GM19043 (cell line): ENCODE measurements around the gene ONECUT1.
"Not testable (repeated sequence)": the region's sequence is repeated elsewhere in the genome, so short reads cannot be mapped to it uniquely, and the experiment has no call there.

Experiments
- ATAC-seq: cut with Tn5 transposase; IDR thresholded peaks from one replicate; pipeline ENCODE4 v1.9.1; 2021; ENCODE audit warnings: low read depth; ENCODE audit not compliant: unreplicated experiment

ONECUT1 gene

DNA sequence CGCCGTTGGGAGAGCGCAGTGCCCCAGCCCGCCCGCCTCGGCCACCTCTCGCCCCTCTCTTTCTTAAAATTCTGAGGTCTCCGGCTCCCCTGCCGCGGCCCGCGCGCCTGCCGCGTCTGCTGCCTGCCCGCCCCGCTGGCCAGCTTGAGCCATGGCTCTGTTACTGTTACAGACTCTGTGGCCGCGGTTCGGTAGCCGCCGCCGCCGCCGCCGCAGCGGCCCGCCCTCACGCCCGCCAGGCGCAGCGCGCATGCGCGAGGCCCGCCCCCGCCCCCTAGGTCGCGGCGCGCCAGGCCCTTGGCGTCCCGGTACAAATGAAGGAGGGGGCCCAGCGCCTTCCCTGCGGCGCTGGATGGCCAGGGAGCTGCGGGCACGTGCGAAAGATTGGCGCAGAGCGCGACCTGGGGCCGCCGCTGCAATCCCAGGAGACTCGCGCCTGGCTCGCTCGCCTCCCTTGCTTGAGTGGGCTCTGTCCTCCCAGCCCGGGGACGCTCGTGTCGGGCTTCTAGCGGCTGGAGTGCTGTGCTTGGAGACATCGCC, at the start of gene ONECUT1:
Gene ONECUT1 (minus strand): TSS at position 168 of the 540 bp plus-strand sequence. CDS start 452 bp downstream, outside the sequence.
- ATAC-seq: no peak

DNA sequence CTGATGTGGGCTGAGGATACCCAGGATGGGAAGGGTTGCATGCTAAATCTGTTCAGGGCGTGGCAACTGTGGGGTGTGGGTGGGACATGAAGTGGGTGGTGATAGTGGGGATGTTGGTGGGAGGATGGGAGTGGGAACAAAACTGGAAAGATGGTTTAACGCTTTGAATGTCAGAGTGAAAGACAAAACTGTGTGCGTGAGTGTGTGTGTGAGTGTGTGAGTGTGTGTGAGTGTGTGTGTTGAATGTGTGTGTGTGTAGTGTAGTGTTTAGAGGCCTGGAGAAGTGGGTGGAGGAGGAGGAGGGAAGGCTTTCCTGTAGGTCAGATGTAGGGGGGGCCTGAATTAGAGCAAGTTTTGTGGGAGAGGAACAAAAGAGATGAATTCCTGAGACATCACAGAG, 44.2 kb upstream of the ONECUT1 start:
- ATAC-seq: no peak

DNA sequence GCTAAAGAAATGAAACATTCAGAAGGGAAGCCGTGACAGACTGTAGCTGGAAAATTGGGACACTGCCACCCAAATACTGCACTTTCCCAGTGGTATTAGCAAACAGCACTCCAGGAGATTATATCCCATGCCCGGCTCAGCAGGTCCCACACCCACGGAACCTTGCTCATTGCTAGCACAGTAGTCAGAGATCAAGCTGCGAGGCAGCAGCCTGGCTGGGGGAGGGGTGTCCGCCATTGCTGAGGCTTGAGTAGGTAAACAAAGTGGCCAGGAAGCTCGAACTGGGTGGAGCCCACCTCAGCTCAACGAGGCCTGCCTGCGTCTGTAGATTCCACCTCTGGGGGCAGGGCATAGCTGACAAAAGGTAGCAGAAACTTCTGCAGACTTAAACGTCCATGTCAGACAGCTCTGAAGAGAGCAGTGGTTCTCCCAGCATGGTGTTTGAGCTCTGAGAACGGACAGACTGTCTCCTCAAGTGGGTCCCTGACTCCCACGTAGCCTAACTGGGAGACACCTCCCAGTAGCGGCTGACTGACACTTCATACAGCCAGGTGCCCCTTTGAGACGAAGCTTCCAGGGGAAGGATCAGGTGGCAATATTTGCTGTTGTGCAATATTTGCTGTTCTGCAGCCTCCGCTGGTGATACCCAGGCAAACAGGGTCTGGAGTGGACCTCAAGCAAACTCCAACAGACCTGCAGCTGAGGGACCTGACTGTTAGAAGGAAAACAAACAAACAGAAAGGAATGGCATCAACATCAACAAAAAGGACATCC, 34.2 kb upstream of the ONECUT1 start:
- ATAC-seq: not testable (repeated sequence)

DNA sequence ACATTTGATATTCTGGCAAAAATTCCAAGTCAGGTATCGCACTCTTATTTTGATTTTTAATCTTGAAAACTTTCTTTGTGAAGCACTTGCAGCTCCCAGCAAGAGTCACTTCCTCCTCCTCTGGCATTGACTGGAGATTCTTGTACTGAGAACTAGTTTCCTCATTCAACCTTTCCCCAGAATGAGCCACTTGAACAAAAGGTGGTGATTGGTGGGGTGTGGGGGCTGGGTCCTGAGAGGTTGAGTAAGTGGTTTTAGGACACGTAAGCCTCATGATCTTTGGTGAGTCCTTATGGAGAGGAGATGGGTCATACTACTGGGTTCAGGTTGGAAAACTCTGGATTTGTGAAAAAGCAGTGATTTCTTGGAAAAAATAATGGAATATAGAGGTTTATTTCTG, 32.3 kb upstream of the ONECUT1 start:
- no peak for ATAC-seq

DNA sequence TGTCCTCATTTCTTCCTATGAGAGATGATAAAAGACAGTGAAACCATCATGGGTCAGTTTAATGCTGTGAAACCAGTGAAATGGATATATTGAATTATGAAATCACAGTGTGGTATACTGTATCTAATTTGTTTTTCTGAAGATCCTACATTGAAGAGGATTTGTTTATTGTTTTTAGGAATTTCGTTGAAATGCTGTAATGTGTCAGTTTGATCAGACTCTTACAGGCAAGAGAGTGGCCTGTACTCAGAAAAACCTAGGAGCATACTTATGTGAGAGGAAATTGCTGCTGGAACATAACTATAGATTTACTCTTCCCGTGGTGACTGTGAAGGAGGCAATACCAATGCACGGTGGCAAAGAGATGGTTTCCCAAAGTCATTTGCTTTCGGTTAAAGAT, 29.1 kb upstream of the ONECUT1 start:
- no peak for ATAC-seq

DNA sequence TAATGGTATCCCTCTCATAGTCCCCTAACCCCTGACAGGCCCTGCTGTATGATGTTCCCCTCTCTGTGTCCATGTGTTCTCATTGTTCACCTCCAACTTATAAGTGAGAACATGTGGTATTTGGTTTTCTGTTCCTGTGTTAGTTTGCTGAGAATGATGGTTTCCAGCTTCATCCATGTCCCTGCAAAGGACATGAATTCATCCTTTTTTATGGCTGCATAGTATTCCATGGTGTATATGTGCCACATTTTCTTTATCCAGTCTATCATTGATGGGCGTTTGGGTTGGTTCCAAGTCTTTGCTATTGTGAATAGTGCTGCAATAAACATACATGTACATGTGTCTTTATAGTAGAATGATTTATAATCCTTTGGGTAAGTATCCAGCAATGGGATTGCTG, 25.8 kb upstream of the ONECUT1 start:
- ATAC-seq: not testable (repeated sequence)

DNA sequence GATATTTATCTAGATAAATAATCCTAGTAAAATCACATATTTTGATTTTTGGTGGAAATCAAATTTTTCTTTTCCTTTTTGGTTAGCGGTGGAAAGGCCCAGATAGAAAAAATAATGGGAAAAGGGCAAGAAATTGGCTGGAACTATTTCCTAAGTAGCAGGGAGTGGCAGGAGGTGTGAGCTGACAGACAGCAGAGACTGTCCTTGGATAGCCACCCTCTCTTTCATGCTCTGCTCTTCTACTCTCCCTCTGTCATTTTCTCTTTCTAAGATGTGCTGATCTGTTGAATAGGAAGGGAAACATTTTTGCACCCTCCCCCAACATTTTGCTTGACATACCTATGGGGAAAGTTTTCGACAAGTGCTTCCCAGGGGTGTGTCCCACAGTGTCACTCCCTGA, 18.9 kb upstream of the ONECUT1 start:
- ATAC-seq: no peak

DNA sequence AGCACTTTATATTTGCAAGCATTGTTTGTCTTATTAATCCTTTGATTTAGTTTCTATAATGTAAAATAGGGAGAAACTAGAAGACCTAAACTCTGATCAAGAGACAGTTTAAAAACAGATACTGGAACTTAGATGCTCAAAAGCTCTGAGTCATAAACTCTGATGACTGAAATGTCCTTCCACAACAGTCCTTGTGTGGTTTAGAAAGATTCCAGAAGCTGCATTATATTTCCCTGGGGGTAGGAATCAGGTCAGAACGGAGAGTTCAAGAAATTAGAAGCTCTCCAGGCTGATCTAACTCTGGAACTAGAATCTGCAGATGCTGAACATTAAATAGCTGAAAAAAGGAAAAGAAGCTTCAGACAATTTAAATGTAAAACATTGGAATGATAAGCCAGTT, 18.3 kb upstream of the ONECUT1 start:
- no peak for ATAC-seq

DNA sequence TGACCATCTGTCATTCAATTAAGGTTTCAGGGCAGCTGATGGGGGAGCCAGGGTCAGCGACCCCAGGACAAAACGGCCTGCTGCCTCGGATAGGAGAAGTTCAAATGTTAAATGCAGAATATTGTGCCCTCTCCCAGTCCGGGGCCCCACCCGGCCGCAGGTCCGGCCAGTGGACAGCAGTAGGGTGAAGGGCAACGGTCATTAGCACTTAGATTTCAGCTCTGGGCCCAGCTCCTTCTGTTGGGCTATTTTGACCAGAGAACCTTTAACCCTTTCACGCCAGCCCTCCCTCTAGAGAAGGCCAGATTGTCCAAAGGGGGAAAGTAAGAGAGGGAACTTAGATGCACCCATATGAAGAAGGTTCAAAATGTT, 16.1 kb upstream of the ONECUT1 start:
- no peak for ATAC-seq

DNA sequence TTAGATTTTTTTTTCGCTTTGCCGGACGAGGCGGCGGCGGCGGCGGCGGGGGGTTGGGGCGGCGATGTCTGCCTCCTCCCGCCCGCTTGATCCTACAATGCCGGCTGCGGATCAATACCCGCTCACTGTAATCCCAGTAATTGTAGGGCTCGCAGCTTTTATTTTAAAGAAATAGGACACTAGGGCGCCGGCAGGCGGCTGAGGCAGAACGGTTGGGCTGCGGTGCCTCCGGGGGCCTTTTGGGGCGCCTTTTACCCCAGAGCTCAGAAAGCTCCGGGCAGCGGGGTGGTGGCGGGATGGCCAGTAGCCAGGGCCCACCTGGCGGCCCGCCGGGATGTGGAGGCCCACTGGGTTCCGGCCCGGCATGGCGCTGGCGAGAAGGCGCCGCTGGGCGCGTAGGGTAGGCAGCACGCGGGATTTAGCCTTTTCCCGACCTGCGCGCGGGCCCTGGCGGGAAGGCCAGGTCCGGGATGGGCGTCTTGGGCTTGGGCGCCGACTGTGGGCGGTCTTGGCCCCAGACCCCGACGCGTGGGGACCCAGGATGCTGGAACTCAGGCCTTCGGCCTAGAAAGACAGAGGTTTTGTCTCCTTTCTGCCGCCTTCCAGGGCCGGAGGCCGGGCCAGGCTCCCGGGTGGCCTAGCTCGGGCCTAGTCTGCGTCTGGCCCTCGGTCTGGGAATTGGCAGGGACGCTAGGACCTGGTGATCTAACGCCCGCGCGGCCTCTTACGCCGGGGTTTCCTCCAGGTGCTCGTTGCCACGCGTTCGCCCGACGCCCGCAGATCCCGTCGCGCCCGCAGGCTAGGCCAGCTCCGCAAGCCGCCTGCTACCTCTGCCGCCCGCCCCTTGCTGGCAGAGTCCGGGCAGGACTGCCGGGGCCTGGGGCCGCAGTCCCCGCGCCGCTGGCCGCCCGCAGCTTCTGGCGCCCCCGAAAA, 15.5 kb upstream of the ONECUT1 start:
- no peak for ATAC-seq

DNA sequence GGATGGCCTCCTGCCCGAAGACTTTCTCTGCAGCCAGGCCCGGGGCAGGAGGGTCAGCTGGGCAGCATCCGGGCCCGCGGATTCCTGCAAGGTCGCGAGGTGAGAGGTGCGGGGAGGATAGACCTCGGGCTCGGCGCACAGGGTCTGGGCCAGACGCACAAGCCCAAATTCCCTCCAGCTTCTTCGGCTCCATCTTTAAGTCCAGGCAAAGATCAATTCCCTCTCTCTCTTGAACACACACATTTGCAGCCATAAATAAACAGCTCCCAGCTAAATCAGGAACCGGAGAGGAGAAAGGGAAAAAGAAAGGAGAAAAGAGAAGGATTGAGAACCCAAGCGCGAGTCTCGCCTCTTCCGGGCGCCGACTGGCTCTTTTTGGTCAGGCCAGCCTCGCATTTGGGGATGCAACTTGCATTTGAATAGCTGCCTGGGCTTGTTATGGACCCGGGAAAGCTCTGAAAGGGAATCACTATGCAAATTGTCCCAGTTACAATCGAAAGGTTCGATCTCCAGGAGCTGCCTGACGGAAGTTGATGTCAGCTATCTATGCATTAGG, 14.5 kb upstream of the ONECUT1 start:
- no peak for ATAC-seq

DNA sequence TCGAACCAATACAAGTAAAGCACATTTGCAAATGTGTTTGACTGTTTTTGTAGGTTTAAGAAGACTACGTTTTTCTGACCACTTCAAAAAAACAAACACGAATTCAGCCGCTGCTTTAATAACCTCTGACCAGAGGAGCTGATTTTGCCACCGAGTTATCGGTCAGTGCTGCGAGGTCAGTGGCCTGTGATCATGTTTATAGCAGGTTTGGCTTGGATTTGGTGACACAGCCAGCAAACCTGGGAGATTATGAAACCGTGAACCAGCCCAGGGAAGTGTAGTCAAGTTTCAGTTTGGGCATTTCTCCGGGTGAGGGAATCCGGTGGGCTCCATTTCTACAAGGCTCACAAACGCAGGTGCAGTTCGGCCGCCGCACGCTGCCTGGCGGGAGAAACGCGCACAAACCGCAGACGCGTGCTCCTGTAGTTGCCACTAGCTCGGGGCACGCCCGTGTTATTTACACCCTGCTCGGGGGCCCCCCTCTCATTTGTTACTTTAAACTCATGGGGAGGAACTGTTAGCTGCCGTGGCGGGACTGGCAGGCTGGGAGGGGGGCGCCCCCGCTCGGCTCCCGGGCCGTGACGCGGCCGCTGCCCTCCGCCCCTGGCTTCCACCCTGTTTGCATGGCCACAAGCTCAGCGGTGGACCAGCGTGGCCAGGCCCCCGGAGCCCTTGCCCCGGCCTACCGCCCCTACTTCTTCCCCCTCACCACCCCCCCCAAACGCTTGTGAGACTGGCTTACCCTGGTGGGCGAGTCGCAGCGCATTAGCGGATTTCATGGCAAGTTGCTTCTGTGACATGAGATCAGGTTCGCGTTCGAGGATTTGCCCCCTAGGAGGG, 13.6 kb upstream of the ONECUT1 start:
- no peak for ATAC-seq

DNA sequence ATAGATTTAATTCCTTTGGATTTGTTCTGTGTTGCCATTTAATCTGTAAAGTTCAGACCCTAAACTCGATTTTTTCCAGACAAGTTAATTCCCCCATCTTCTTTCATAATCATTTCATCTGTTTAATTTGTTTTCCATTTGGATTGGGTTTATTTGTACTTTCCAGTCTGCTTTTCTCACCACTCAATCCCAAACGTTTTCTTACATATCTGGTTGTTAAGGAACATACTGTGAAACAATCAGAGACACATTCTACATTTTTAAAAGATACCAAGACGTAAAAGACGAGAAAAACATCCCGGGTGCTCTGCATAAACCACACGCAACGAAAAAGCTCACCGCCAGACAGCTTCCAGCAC, 13.0 kb upstream of the ONECUT1 start:
- no peak for ATAC-seq

DNA sequence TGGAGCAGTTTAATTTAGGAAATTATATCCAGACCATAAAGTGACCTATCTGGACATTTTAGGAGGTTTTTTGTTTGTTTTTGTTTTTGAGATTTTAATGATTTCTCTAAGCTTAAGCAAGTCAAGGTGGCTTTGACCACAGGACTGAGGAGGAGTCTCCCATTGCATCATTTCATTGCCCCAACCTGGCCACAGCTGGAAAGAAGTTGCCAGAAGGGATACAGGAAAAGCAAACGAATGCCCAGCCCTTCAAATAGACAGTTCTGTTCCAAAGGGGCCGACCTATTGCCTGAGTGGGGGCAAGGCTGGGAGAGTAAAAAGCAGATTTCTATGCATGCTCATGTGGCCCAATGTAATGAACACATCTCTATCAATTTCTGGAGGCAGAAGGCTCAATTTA, 12.0 kb upstream of the ONECUT1 start:
- ATAC-seq: no peak

DNA sequence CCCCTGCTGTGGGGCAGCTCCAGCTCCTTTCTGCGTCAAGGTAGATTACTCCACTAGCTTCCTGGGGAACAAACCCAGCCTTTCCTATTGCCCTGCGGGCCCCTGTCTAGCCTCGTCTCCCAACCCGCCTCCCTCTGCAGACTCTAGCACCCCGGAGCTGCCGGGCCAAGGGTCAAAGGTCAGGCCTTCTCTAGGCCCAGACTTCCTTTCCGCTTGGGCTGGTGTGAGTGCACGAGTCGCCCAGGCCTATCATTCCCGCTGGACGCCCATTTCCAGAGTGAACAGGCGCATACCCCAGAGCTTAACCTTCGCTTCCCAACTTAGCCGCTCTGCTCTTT, 11.6 kb upstream of the ONECUT1 start:
- ATAC-seq: no peak

DNA sequence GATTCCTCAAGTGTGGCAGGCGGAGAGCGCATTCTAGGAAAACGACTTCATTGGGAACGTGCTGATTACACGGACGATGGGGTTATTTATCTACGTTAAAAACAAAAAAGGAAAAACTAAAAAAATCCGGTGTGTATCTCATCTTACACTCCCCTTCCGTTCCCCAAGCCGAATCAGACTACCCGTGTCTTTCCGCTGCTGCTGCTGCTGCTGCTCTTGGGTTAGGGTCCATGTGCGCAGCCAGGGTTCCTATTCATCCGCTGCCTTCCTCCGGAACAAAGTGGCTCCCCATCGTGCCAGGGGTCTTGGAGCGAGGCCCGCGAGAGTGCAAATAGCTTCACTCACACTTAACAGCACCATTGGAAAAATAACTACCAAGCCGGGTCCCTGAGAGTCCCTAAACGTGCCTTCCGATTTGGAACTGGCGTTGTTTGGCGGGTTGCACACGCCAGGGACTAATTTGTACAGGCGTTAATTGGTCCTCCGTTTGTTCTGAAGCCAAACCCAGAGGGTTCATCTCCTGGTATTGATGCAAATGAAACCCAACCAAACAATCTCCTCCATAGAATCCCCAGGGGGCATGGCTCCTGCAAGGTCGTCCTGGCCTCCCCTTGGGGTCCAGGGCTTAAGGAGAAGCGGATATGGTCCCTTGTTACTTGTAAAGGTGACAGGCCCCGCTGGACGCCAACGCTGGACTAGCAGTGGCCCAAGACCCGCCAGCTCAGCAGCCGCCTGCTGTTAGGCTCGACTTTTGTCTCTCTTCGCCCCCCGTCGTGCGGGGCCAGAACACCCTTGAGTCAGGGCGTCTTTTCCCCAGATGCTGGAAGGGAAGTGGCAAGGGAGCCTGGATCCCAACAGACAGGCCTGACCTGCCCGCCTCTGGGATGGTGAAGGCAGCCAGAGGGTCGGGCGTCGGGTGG, 11.0 kb upstream of the ONECUT1 start:
- no peak for ATAC-seq

DNA sequence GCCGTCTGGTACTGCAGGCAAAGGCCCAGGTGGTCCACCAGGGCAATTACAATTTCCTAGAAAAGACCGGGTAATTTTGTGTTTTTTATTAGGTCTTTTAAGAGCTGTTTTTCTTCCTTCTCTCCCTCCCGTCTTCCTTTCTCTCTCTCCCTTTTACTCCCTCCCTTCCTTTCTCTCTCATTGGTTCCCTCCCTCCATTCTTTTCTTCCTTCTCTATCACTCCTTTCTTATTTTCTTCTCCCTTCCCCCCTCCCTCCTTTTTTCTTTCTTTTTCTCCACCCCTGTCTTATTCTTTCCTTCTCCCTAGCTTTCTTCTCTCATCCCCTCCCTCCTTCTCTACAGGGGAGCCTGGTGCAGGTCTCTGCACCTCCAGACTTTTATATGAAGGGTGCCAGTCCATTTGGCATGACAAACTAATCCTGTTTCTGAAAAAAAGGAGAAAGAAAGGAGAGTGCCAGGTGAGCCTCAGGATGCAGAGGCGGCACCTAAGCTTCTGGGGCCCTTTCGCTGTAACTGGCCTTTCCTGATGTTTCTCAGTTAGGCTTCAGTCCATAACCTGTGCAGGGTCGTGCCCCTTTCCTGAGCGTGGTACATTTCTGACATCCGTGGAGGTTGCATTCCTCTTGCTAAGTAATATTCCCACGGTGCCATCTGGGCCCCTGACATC, 9.1 kb upstream of the ONECUT1 start:
- ATAC-seq: no peak

DNA sequence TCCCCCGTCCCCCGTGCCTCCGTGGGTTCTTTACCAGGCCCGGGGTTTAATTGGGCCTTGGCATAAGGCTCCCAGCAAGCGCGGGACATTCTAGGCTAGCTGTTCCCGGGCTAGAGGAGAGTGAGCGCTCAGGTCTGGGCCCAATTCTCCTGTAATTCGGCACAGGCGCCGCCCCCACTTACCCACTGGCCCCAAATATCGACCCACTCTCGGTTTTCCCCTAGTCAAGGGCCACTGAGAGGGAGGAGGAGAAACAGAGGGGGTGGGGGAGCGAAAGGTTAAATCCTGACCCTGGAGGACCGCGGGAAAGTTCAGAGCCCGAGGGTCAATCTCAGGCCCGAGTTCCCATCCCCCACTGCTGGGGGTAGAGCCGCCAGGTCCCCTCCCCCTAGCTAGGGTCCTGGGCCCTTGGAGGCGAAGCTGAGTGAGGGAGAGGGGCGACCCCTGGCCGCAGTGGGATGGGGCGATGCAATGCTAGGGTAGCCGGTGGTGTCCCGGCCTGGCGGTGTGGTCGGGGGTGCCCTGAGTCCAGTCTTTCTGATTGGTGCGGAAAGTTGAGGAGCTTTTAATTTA, 8.5 kb upstream of the ONECUT1 start:
- no peak for ATAC-seq
